NB4 (cell line): ENCODE results near the gene OSBP2.

ENCODE experiments used
- CTCF ChIP-seq: IDR thresholded peaks from one replicate; pipeline ENCODE4 v1.5.1; 2012; ENCODE audit warnings: low read depth, low read length
- POLR2A ChIP-seq: IDR thresholded peaks from 2 replicates; pipeline ENCODE4 v1.6.1; 2011; ENCODE audit warnings: mild to moderate bottlenecking; ENCODE audit not compliant: insufficient read length; ENCODE audit errors: extremely low read depth
- TF ChIP-seq, protein P1 (sequence below): IDR thresholded peaks from 2 replicates; pipeline ENCODE4 v1.6.1; 2011; ENCODE audit warnings: low read depth, low read length

DNA sequence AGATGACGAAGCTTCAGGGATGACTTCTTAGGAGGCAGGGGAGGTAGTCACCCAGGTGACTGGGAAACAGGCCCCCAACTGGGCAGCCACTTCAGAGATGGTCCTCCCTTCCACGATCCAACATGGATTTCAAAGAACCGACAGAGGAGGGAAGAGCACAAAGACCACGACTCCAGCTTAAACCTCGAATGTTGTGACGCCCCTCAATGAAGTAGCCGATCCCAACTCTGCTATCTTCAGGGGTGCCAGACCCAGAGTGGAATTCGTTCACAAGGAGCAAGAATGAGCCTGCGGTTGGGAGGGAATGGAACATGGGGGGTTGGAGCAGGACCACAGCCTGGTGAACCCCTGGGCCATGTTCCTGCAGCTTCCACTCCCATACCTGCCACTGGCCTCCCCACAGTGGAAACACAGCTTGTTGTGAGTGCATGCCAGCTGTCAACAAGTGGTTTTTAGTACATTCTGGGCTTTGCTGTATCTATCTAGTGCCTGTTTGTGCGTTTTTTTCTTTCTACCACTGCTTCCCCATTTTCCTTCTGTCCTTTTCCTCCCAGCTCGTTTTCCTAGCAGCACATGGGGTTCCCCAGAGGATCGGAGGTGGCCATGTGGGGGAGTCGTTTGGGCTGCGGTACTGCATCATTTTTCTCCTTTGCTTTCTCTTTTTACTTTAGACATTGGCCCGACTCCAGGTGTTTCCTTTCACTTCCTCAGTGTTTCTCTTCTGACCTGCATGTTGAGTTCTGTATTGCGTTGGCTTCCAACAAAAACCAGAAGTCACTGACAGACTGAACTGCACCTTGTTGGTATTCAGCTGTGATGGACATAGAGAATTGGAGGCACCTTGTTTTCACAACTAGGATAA, 208.1 kb downstream of the OSBP2 start:
- TF ChIP-seq CTCF, result no peak
- TF ChIP-seq, protein P1, sequence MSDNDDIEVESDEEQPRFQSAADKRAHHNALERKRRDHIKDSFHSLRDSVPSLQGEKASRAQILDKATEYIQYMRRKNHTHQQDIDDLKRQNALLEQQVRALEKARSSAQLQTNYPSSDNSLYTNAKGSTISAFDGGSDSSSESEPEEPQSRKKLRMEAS, result no peak
- TF ChIP-seq POLR2A, result no peak
